HEK293 (cell line): ENCODE data around the gene TRAT1.
"Not testable (repeated sequence)": the region's sequence is repeated elsewhere in the genome, so short reads cannot be mapped to it uniquely, and the experiment has no call there.

Source experiments
- CTCF ChIA-PET: fragments of 350-600 bp; formaldehyde crosslinking; extraction: SDS; loops from one replicate; lab custom pipeline; 2021; ENCODE audit warnings: antibody characterized with exemption; lab: Yijun Ruan, JAX
- POLR2A ChIA-PET: fragments of 300-600 bp; formaldehyde crosslinking; extraction: SDS; loops from one replicate; lab custom pipeline; 2020; ENCODE audit warnings: antibody characterized with exemption, inconsistent platforms; lab: Yijun Ruan, JAX
- H3K27ac ChIP-seq: fragments of 200-500 bp; sonication (Bioruptor generic); 2 replicates; pipeline ENCODE4 v1.5.1; 2014; ENCODE audit warnings: low read depth, low read length, control low read depth, inconsistent platforms; ENCODE audit errors: extremely low read depth
- H3K36me3 ChIP-seq, 2 experiments: fragments of 200-500 bp in 1 of 2; sonication (Bioruptor generic) in 1 of 2; 1 replicate in 1 of 2; 2 replicates in 1 of 2; pipeline ENCODE4 v1.5.1; 2014 to 2017; ENCODE audit warnings: inconsistent platforms in 2 of 2, low read length in 2 of 2; ENCODE audit not compliant: control insufficient read depth in 2 of 2, insufficient read depth in 1 of 2
- H3K4me1 ChIP-seq: fragments of 200-500 bp; sonication (Bioruptor generic); 2 replicates; pipeline ENCODE4 v1.5.1; 2014; ENCODE audit warnings: mild to moderate bottlenecking, low read length, inconsistent platforms; ENCODE audit not compliant: control insufficient read depth, insufficient read depth
- H3K4me3 ChIP-seq: 2 replicates; pipeline ENCODE4 v1.5.1; 2011; ENCODE audit warnings: low read depth, mild to moderate bottlenecking, control low read depth, low read length, moderate library complexity
- H3K9me3 ChIP-seq: fragments of 200-500 bp; sonication (Bioruptor generic); 2 replicates; pipeline ENCODE4 v1.5.1; 2014; ENCODE audit warnings: low read depth, low read length, inconsistent platforms; ENCODE audit not compliant: control insufficient read depth, insufficient read depth
- FEZF1 ChIP-seq: fragments of 450-650 bp; formaldehyde crosslinking; IDR thresholded peaks from 2 replicates; pipeline ENCODE4 v1.5.1; 2016; ENCODE audit warnings: missing biosample characterization, missing genetic modification characterization
- KLF17 ChIP-seq: fragments of 450-650 bp; formaldehyde crosslinking; IDR thresholded peaks from 2 replicates; pipeline ENCODE4 v1.5.1; 2016; ENCODE audit warnings: missing biosample characterization, missing genetic modification characterization
- REPIN1 ChIP-seq: fragments of 450-650 bp; formaldehyde crosslinking; IDR thresholded peaks from 2 replicates; pipeline ENCODE4 v1.5.1; 2017; ENCODE audit warnings: missing biosample characterization, missing genetic modification characterization, low read depth
- SCRT1 ChIP-seq: fragments of 450-650 bp; formaldehyde crosslinking; IDR thresholded peaks from 2 replicates; pipeline ENCODE4 v1.5.1; 2016; ENCODE audit warnings: missing biosample characterization, missing genetic modification characterization, borderline replicate concordance
- TSHZ1 ChIP-seq: fragments of 450-650 bp; formaldehyde crosslinking; IDR thresholded peaks from 2 replicates; pipeline ENCODE4 v1.5.1; 2016; ENCODE audit warnings: missing biosample characterization, missing genetic modification characterization, borderline replicate concordance
- ZBTB26 ChIP-seq: fragments of 450-650 bp; formaldehyde crosslinking; optimal IDR thresholded peaks from 2 replicates; pipeline ENCODE3; 2016; ENCODE audit warnings: missing biosample characterization, mild to moderate bottlenecking, missing genetic modification characterization
- ZFHX2 ChIP-seq: fragments of 450-650 bp; formaldehyde crosslinking; conservative IDR thresholded peaks from 2 replicates; pipeline ENCODE4 v1.5.1; 2016; ENCODE audit warnings: missing biosample characterization, missing genetic modification characterization
- ZNF114 ChIP-seq: fragments of 450-650 bp; formaldehyde crosslinking; IDR thresholded peaks from 2 replicates; pipeline ENCODE4 v1.5.0; 2017; ENCODE audit warnings: missing biosample characterization, missing genetic modification characterization
- ZNF391 ChIP-seq: fragments of 450-650 bp; formaldehyde crosslinking; IDR thresholded peaks from 2 replicates; pipeline ENCODE4 v1.5.1; 2016; ENCODE audit warnings: low read depth, missing biosample characterization, missing genetic modification characterization, borderline replicate concordance
- ZNF518A ChIP-seq: fragments of 450-650 bp; formaldehyde crosslinking; conservative IDR thresholded peaks from 2 replicates; pipeline ENCODE4 v1.5.1; 2016; ENCODE audit warnings: low read depth, missing biosample characterization, missing genetic modification characterization
- ZNF548 ChIP-seq: fragments of 450-650 bp; formaldehyde crosslinking; IDR thresholded peaks from 2 replicates; pipeline ENCODE4 v1.5.1; 2016; ENCODE audit warnings: missing biosample characterization, missing genetic modification characterization
- ZNF639 ChIP-seq: fragments of 450-650 bp; formaldehyde crosslinking; IDR thresholded peaks from 2 replicates; pipeline ENCODE4 v1.5.1; 2016; ENCODE audit warnings: missing biosample characterization, missing genetic modification characterization
- ZNF677 ChIP-seq: fragments of 450-650 bp; IDR thresholded peaks from 2 replicates; pipeline ENCODE4 v1.5.0; 2018; ENCODE audit warnings: missing biosample characterization, mild to moderate bottlenecking, missing genetic modification characterization, moderate library complexity
- ZNF76 ChIP-seq: fragments of 450-650 bp; formaldehyde crosslinking; IDR thresholded peaks from 2 replicates; pipeline ENCODE4; 2016; ENCODE audit warnings: low read depth, missing biosample characterization, missing genetic modification characterization, borderline replicate concordance

Gene TRAT1

GRCh38 chr3:108823227-108823626, 641 bp downstream of the TRAT1 start:
- no peak overlapping the region for H3K27ac ChIP-seq
- H3K4me1 ChIP-seq: 0 out of 2 replicates have a peak, but pooled peaks cover 2% of the 10 kb centered on the region
- CTCF ChIA-PET: no interaction called here

GRCh38 chr3:108823803-108824202, 1.2 kb downstream of the TRAT1 start:
- H3K4me3 ChIP-seq, H3K27ac ChIP-seq, H3K4me1 ChIP-seq, H3K9me3 ChIP-seq, CTCF ChIA-PET, POLR2A ChIA-PET, H3K36me3 ChIP-seq: not testable (repeated sequence)

More at GRCh38 chr3:108823227-108823626, 641 bp downstream of the TRAT1 start:
- POLR2A ChIA-PET: no interaction called here
- no peaks in the 10 kb centered on the region for H3K9me3 ChIP-seq
- no peak for TF ChIP-seq ZNF391
- TF ChIP-seq REPIN1: no peak
- no peak for TF ChIP-seq ZNF639
- no peak for TF ChIP-seq KLF17
- TF ChIP-seq, all 188 proteins: peak for 0
- Histone ChIP-seq H3K36me3 (no peaks in the 10 kb centered on the region), H3K4me3 (no peak overlapping the region)

- no peak overlapping the region for H3K27ac ChIP-seq
- no peak overlapping the region for H3K4me3 ChIP-seq
- TF ChIP-seq SCRT1 (no peak), ZNF114 (tag by site-specific recombination) (no peak), ZNF76 (tag by site-specific recombination) (no peak), FEZF1 (tag by site-specific recombination) (peak; percentile 35; the same call in 1 of the 2 replicates)
- H3K36me3 ChIP-seq: no peaks in the 10 kb centered on the region
- H3K9me3 ChIP-seq: no peaks in the 10 kb centered on the region
- ChIA-PET CTCF (no interaction called here), POLR2A (no interaction called here)
- H3K4me1 ChIP-seq: 0 out of 2 replicates have a peak, but pooled peaks cover 2% of the 10 kb centered on the region
These were observed 4.0 kb downstream of the TRAT1 start for GRCh38 chr3:108826309-108827187.

- CTCF ChIA-PET: no interaction called here
- Histone ChIP-seq H3K4me3 (no peak overlapping the region), H3K9me3 (no peaks in the 10 kb centered on the region), H3K36me3 (no peaks in the 10 kb centered on the region), H3K27ac (no peak overlapping the region), H3K4me1 (0 out of 2 replicates have a peak, but pooled peaks cover 2% of the 10 kb centered on the region)
- POLR2A ChIA-PET: no interaction called here
- TF ChIP-seq ZNF518A (tag by site-specific recombination) (no peak), ZNF677 (no peak), ZNF548 (tag by site-specific recombination) (no peak), ZBTB26 (tag by site-specific recombination) (no peak), TSHZ1 (no peak), ZFHX2 (tag by site-specific recombination) (no peak)
These were observed 7.8 kb downstream of the TRAT1 start for GRCh38 chr3:108830381-108830780.
